Tibial nerve (tissue), 3 donors: ENCODE measurements around the gene KRTAP12-2.

Experiments
- CTCF ChIP-seq, 5 experiments: fragments of 200-600 bp in 3 of 5; fragments of 450-650 bp in 2 of 5; sonication (generic) in 3 of 5; IDR thresholded peaks; one replicate each; pipeline ENCODE4 v1.5.1; 2016 to 2019; ENCODE audit warnings: antibody characterized with exemption in 5 of 5, mild to moderate bottlenecking in 3 of 5, moderate library complexity in 2 of 5
- POLR2A ChIP-seq, 2 donors: fragments of 450-650 bp; IDR thresholded peaks; one replicate each; pipeline ENCODE4 v1.6.1; 2017; ENCODE audit warnings: antibody characterized with exemption in 2 of 2, mild to moderate bottlenecking in 2 of 2, moderate library complexity in 2 of 2

GRCh38 chr21:44677881-44678280 lies 11.2 kb upstream of the KRTAP12-2 start:
- TF ChIP-seq CTCF (IDR thresholded peaks at IDR 0.05) (no peak), POLR2A (IDR thresholded peaks at IDR 0.05) (no peak)
